T-helper 1 cell treated with Interleukin-12 subunit alpha and Interleukin-12 subunit beta and Interleukin-4 antibody, amounts not matched to agents 30 μg/mL and 1 μg/mL, for 36 hours (primary cell): ENCODE data around the gene SNRPA.
"Not testable (repeated sequence)": the region's sequence is repeated elsewhere in the genome, so short reads cannot be mapped to it uniquely, and the experiment has no call there.

Experiments
- H3K27ac Mint-ChIP-seq: one replicate; pipeline ENCODE4 v1.8.0; 2021; ENCODE audit warnings: mild to moderate bottlenecking, mixed read lengths
- H3K27me3 Mint-ChIP-seq: one replicate; pipeline ENCODE4 v1.8.0; 2021; ENCODE audit warnings: low read depth, mixed read lengths
- H3K36me3 Mint-ChIP-seq: one replicate; pipeline ENCODE4 v1.8.0; 2021; ENCODE audit warnings: low read depth, mixed read lengths
- H3K4me1 Mint-ChIP-seq: one replicate; pipeline ENCODE4 v1.8.0; 2021; ENCODE audit warnings: low read depth, mixed read lengths
- H3K4me3 Mint-ChIP-seq: one replicate; pipeline ENCODE4 v1.8.0; 2021; ENCODE audit warnings: mild to moderate bottlenecking, moderate library complexity, mixed read lengths
- H3K9me3 Mint-ChIP-seq: one replicate; pipeline ENCODE4 v1.8.0; 2021; ENCODE audit warnings: mixed read lengths

Gene SNRPA

DNA sequence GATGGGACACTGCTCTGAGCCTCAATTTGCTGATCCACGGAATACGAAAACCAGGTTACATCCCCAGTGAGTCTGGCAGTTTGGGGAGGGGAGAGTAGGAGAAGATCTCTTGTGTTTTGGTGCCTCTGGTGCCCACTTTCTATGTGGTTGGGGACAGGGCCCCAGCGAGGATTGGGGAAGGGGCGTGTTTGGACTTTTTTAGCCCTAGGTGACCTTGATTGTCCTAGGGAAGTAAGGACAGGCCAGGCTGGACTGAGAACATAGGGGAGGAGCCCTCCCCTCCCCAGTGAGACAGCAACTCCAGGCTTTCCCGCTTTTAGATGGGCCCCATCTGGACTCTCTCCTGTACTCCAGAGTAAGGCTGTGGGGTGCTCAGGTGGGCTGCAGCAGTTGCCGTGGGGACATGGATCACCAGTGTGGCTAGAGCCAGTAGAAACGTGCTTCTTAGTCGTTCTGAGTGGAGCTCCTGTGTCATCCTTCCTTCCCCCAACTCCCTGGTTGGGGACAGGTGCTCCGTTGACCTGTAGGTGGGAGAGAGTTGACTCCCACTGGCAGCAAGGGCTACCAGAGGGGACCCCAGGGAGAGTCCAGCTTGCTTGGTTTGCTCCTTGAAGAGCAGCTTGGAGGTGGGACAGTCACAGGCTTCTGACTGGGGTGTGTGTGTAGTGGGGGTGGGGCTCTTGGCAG lies 52.3 kb downstream of the SNRPA start:
- no peaks in the 10 kb centered on the region for H3K27me3 Mint-ChIP-seq
- H3K4me3 Mint-ChIP-seq, result peak overlapping the region; percentile 83
- peaks cover 51% of the 10 kb centered on the region for H3K36me3 Mint-ChIP-seq
- H3K4me1 Mint-ChIP-seq, result peaks cover 72% of the 10 kb centered on the region
- H3K27ac Mint-ChIP-seq, result peak overlapping the region; percentile 96
- no peaks in the 10 kb centered on the region for H3K9me3 Mint-ChIP-seq

DNA sequence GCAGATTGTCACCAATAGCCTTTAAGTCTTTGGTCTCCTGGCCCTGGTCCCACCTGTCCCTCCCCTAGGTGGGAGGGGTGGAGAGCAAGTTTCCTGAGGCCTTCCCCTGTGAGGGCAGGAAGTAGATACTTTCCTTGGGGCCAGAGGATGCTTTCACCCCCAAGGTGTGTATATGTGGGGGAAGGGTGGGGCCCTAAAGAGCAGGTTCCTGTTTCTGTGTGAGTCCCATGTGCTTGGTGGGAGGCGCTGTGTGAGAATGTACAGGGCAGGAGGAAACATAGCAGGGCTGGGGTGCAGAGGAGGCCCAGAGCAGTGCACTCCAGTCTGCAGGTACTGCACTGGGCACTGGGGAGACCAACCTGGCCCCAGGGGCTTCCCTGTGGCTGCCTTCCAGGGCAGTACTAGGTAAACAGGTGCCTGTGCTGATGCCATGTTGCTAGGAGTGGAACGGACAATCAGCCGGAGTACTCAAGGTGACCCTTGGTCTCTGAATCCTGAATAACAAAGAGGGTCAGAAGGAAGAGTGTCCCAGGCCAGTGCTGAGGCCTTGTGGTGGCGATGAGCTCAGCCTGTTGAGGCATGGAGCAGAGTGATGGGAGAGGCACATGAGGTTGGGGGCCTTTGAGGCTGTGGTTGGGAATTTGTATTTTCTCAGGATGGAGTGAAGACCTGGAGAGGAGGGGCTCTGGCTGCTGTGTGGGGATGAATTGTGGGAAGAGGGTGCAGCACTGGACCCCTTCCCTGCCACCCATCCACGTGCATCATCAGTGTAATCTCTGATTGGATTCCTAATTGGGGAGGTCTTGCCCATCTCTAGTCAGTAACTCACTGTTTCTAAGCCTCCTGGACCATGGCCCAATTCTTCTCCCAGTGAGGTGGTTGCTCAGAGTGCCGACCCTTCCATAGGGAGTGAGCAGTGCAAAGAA lies 53.1 kb downstream of the SNRPA start:
- Mint-ChIP-seq H3K4me3 (peak overlapping the region; percentile 83), H3K36me3 (peaks cover 48% of the 10 kb centered on the region), H3K4me1 (peaks cover 68% of the 10 kb centered on the region), H3K9me3 (no peaks in the 10 kb centered on the region), H3K27ac (peak overlapping the region; percentile 96), H3K27me3 (no peaks in the 10 kb centered on the region)

DNA sequence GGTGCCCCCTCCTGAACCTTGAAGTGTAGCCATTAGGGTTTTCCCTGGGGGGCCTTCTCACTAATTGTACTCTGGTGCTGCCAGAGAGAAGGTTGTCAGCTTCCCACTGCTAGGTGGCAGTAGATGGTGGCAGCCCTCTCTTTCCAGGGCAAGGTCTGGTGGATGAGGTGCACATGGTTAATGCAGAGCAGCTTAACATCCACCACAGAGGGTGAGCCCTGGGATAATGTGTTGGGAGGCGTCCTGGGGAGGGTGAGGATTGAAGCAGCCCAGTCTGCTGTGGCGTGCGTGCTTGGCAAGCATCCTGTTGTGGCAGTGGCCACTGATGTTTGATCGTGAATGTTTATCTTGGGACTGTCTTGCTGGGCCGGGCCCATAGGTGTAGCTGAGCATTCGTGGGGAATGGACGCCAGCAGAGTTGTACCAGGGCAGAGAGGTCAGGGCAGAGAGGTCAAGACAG lies 53.8 kb downstream of the SNRPA start:
- peak overlapping the region; percentile 83 for H3K4me3 Mint-ChIP-seq
- H3K27me3 Mint-ChIP-seq, result no peaks in the 10 kb centered on the region
- H3K27ac Mint-ChIP-seq, result peak overlapping the region; percentile 96
- peaks cover 69% of the 10 kb centered on the region for H3K4me1 Mint-ChIP-seq
- H3K9me3 Mint-ChIP-seq, result no peaks in the 10 kb centered on the region
- peaks cover 49% of the 10 kb centered on the region for H3K36me3 Mint-ChIP-seq

DNA sequence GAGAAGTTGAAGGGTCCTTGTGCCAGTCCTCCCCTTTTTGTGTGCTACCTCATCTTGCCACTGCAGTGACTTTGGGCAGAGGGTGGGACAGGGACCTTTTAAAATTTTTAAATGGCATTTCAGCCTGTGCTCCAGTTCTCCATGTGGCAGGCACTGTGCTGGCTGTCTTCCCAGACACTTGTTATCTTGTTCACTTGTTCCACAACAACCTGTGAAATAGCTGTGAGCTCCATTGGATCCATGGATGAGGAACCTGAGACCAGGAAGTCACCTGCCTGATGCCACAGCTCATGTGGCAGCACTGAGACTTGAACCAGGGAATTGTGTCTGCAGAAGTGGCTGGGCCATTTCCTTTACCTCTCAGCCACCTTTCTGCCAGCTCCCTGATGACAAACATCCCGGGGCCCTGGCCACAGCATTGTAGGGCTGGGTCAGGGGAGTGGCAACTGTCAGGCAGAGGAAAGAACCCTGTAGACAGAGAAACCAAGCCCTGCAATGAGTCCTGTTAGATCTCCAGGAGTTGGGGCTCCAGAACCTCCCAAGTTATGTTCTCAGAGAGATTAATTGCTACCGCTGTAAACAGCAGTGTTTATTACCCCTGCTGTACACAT lies 54.4 kb downstream of the SNRPA start:
- no peaks in the 10 kb centered on the region for H3K27me3 Mint-ChIP-seq
- H3K27ac Mint-ChIP-seq, result peak overlapping the region; percentile 96
- peaks cover 49% of the 10 kb centered on the region for H3K36me3 Mint-ChIP-seq
- H3K4me1 Mint-ChIP-seq, result peaks cover 70% of the 10 kb centered on the region
- no peaks in the 10 kb centered on the region for H3K9me3 Mint-ChIP-seq
- peak overlapping the region; percentile 83 for H3K4me3 Mint-ChIP-seq

DNA sequence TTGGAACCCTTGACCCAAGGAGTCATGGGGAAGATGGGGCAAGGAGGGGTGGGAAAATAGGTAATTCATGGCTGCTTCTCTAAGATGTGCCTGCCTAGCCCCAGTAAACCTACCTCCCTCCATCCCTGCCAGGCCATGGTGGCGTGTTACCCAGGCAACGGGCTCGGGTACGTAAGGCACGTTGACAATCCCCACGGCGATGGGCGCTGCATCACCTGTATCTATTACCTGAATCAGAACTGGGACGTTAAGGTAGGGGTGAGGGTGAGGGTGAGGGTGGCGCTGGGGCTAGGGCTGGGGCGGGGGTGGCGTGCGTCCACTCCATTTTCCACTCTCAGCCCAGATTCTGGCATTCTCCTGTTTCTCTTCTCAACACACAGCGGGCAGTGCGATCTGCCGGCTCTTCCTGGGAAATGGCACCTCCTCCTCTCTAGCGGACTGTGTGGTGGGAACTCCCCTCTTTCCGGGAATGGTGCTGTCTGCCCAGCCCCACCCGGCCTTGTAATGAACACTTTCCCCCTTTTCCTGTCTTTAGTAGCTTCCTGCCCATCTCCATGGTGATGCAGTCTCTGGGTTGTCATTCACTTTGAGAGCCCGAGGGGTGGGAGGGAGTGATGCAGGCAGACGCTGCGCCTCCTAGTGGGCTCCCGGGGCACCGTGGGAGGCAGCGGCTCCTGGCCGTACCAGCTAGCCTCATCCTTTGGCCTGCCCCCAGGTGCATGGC lies 55.6 kb downstream of the SNRPA start:
- Mint-ChIP-seq H3K9me3 (no peaks in the 10 kb centered on the region), H3K4me1 (peaks cover 75% of the 10 kb centered on the region), H3K27me3 (peaks cover 3% of the 10 kb centered on the region), H3K36me3 (peaks cover 49% of the 10 kb centered on the region), H3K27ac (peak overlapping the region; percentile 96), H3K4me3 (peak overlapping the region; percentile 84)

DNA sequence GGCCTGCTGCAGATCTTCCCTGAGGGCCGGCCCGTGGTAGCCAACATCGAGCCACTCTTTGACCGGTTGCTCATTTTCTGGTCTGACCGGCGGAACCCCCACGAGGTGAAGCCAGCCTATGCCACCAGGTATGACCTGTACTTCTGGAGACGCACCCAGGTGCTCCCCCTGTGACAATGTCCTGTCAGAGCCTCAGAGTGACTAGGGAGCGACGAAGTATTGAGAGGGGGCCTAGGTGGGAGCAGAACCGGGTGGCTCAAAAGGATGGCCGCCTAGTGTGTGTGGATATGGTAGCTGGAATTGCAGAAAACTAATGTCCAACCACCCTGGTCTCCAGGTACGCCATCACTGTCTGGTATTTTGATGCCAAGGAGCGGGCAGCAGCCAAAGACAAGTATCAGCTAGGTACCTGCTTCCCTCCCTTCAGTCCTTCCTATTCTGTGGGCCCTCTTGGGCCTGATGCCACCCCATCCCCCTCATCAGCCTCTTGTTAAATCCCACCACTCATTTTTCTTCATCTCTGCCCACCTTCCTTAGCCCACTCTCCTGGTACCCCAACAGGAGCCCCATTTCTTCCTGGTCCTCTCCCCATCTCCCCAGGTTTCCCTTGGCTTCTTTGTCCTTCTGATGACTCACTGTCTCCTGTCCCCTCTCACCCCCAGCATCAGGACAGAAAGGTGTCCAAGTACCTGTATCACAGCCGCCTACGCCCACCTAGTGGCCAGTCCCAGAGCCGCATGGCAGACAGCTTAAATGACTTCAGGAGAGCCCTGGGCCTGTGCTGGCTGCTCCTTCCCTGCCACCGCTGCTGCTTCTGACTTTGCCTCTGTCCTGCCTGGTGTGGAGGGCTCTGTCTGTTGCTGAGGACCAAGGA lies 56.4 kb downstream of the SNRPA start:
- H3K9me3 Mint-ChIP-seq, result no peaks in the 10 kb centered on the region
- peak overlapping the region; percentile 84 for H3K4me3 Mint-ChIP-seq
- H3K27ac Mint-ChIP-seq, result peak overlapping the region; percentile 96
- H3K36me3 Mint-ChIP-seq, result peaks cover 41% of the 10 kb centered on the region
- H3K27me3 Mint-ChIP-seq, result peaks cover 8% of the 10 kb centered on the region
- H3K4me1 Mint-ChIP-seq, result peaks cover 72% of the 10 kb centered on the region

DNA sequence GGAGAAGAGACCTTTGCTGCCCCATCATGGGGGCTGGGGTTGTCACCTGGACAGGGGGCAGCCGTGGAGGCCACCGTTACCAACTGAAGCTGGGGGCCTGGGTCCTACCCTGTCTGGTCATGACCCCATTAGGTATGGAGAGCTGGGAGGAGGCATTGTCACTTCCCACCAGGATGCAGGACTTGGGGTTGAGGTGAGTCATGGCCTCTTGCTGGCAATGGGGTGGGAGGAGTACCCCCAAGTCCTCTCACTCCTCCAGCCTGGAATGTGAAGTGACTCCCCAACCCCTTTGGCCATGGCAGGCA lies 57.0 kb downstream of the SNRPA start:
- peak overlapping the region; percentile 72 for H3K27ac Mint-ChIP-seq
- H3K27me3 Mint-ChIP-seq, result peaks cover 14% of the 10 kb centered on the region
- H3K36me3 Mint-ChIP-seq, result peaks cover 37% of the 10 kb centered on the region
- no peaks in the 10 kb centered on the region for H3K9me3 Mint-ChIP-seq
- no peak overlapping the region for H3K4me3 Mint-ChIP-seq
- H3K4me1 Mint-ChIP-seq, result peaks cover 68% of the 10 kb centered on the region

DNA sequence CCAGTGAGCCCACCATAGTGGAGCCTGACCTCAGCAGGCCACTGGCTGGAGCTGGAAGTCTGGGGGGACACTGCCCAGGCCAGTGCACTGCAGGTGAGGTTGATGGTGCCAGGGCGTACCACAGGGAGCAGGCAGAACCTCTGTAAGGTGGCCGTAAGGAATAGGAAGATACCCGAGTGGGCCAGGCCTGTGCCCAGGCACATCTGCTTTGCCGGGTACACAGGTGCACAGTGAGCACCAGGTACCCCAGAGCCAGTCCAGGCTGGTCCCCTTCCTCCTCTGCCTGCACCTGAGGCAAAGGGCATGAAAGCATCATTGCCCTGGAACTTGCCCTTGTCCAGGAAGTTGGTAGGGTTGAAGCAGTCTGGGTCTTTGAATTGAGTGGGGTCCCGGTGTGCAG lies 57.5 kb downstream of the SNRPA start:
- Mint-ChIP-seq H3K27me3 (peaks cover 16% of the 10 kb centered on the region), H3K4me3 (peak overlapping the region; percentile 2), H3K27ac (no peak overlapping the region), H3K9me3 (no peaks in the 10 kb centered on the region), H3K4me1 (peaks cover 63% of the 10 kb centered on the region), H3K36me3 (peaks cover 33% of the 10 kb centered on the region)

DNA sequence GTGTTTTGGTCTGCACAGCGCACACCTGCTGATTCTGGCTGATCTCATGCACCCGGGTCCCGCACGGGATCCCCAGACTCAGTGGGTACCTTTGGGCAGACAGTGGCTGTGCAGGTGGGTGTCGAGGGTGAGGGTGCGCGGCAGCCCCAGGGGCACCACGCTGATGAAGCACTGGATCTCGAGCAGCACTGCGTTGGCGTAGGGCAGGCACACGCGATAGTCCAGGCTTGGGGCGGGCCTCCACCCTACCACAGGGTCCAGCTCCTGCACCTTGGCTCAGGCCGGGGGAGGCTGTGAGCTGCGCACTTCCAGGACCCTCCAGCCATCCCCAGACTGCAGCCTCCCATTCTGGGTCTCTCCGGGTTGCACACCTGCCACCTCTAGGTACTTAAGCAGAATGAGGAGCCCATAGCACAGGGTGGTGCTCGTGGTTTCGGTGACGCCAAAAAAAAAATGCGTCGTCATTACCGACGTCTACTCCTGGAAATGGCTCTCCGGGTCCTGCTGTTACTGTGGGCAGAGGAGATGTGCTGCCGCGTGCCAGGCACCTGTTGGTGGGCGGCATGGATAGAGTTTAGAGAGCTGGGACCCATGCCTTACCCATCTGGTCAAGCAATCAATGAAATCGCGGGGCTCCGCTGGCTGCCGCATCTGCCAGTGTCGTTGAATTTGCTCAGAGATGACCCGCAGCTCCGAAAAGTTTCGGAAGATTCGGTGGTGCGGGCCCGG lies 58.5 kb downstream of the SNRPA start:
- Mint-ChIP-seq H3K27ac (peak overlapping the region; percentile 13), H3K4me1 (peaks cover 52% of the 10 kb centered on the region)

DNA sequence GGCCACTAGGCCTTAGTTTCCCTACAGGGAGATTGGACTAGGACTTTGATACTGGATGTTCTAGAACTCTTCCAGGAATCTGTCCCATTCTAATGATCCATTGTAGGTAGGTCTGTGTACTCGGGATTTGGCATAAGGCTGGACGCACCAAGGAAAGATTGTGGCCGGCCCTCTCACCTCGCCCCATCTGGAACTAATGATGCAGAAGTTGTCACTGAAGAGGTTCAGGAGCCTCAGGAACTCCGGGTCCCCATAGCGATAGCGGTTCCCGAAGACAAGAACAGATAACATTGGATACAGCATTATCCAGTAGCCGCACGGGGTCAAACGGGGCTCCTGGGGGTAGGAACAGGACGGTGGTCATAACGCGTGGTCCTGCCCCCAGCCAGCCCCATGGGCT lies 59.2 kb downstream of the SNRPA start:
- Mint-ChIP-seq H3K4me3 (peak overlapping the region; percentile 41), H3K4me1 (peaks cover 46% of the 10 kb centered on the region), H3K27me3 (peaks cover 30% of the 10 kb centered on the region), H3K36me3 (peaks cover 24% of the 10 kb centered on the region), H3K9me3 (no peaks in the 10 kb centered on the region), H3K27ac (no peak overlapping the region)

More for the DNA sequence above, 58.5 kb downstream of the SNRPA start:
- Mint-ChIP-seq H3K9me3 (no peaks in the 10 kb centered on the region), H3K36me3 (peaks cover 24% of the 10 kb centered on the region), H3K27me3 (peaks cover 24% of the 10 kb centered on the region), H3K4me3 (peak overlapping the region; percentile 41)

DNA sequence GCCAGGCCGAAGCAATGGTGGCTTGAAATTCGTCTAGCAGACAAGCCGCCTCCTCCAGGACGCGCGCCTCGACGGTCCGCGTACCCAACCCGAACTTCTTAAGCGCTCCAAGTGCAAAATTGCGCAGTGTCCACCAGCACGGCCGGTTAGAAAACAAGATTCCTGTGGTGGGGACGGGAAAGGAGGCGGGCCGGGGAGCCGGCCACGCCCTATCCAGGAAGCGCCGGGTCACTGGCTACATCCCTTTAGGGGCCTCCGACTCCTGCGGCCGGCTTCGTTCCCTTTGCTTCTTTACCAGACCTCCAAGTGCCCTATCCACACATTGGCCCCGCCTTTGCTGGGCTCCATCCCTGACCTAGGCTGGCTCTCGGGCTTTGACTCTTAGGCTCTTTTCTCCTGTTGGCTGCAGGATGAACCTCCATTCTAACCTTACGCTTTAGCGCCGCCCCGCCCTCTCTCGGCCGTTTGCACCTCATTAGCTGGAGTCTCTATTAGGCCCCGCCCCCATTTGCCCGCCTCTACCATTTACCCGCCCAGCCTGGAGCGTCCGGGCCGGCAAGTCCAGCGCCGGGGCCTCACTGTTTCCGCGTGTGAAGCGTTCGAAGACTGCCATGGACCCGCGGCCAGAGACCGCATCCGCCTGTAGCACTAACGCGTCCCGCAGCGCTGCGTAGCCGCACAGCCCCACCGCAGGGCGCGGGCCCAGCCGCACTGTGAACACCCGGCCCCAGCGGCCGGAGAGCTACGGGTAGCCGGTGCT lies 59.8 kb downstream of the SNRPA start:
- H3K36me3 Mint-ChIP-seq, result peaks cover 23% of the 10 kb centered on the region
- H3K4me3 Mint-ChIP-seq, result peak overlapping the region; percentile 88
- H3K27ac Mint-ChIP-seq, result peak overlapping the region; percentile 69
- H3K27me3 Mint-ChIP-seq, result peaks cover 32% of the 10 kb centered on the region
- peaks cover 39% of the 10 kb centered on the region for H3K4me1 Mint-ChIP-seq
- not testable (repeated sequence) for H3K9me3 Mint-ChIP-seq

DNA sequence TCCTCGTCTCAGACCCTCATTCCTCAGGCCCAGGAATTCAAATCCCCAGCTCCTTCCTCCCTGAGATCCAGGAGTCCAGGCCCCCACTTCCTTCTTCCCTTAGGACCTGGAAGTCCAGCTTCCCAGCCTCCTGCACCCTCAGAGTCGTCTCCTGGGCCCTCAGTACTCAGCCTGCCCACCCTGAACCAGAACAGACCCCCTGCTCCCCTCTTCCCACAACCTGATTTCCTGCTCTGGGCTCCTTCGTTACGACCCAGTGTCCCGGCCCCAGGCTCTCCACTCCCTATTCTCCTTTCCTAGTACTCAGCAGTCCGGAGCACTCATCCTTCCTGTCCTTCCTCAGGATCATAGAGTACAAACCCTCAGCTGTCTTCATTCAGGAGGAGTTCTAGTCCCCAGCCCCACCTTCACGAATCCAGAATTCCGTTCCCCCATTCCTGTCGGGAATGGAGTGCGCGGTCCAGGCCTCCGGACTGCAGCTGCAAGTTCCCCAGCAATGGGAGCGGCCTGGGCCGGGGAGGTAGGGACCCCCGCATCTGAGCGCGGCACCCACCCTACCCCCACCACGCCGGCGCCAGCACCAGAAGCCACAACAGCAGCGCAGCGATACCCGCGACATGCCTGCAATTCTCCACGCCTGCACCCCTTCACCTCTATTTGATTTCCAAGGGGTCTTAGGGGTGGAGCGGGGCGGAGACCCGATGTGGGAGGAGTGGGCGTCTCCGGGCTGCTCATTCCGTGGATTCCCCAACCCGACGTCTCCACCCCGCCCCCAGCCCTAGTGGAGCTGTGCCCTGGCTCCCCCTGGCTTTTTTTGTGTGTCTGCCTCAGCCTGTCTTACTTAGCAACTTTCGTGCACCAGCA lies 60.7 kb downstream of the SNRPA start:
- Mint-ChIP-seq H3K9me3 (no peaks in the 10 kb centered on the region), H3K36me3 (peaks cover 22% of the 10 kb centered on the region), H3K27ac (peak overlapping the region; percentile 60), H3K4me1 (peaks cover 33% of the 10 kb centered on the region), H3K4me3 (peak overlapping the region; percentile 76), H3K27me3 (peaks cover 32% of the 10 kb centered on the region)
